ENCODE data around the gene COX5A. TPM values are rescaled to one million over a fixed set of nuclear protein-coding genes. Genes with fewer than 3 reads are reported as not detected.

COX5A gene
- total and polyA plus RNA-seq, 2 of the 13 experiments (the other 11 are each of a cell fraction or from before 2014, with no cell fraction given): 158 to 218 TPM

- H3K4me1 ChIP-seq (ENCODE audit: insufficient read depth, low read length): peaks cover 27% of the 10 kb centered on the region
- ChIA-PET CTCF (ENCODE audit: low intra/inter-chr PET ratio, low total read pairs) (no interaction called here), POLR2A (interaction anchor here (1.6 kb wide), 1 partner anchor 14 kb away, joined by 7 read pairs; the partner anchor contains the start of gene FAM219B)
- in situ Hi-C loops (cut with HindIII; ENCODE audit: extremely low pct_ligation_motif_present, low pct_unique_long_range_greater_than_20kb) (no loop called here), intact Hi-C loops (cut with micrococcal nuclease; ENCODE audit: unreplicated experiment) (no loop called here)
- no peaks in the 10 kb centered on the region; the same call in 1 of the 2 replicates for H4K20me1 ChIP-seq (ENCODE audit: insufficient read depth, low read length)
- DNase-seq (ENCODE audit: low spot score) (no peak), FAIRE-seq (no peak), ATAC-seq (no peak)
- H3K27me3 ChIP-seq (ENCODE audit: control insufficient read depth in 1 of 2, insufficient read depth in 2 of 2, low read length in 2 of 2): no peaks in the 10 kb centered on the region; a peak in 1 of 5 replicates
- no peak overlapping the region for H3K4me3 ChIP-seq (replicated peaks in 1 of 3; ENCODE audit: insufficient read depth in 1 of 3, low read depth in 2 of 3, low read length in 3 of 3)
- no peak overlapping the region for H3K27ac ChIP-seq (ENCODE audit: extremely low read length, insufficient read depth, low read length)
- no peak overlapping the region for H3K4me2 ChIP-seq (ENCODE audit: low read depth, low read length)
- 57% methylated on average over 1 of the region's 3 CpGs for WGBS (ENCODE audit: low lambda C conversion rate)
- H3K36me3 ChIP-seq (replicated peaks in 1 of 2; ENCODE audit: control insufficient read depth in 1 of 2, insufficient read depth in 2 of 2, low read length in 2 of 2): peaks cover 13 to 23% of the 10 kb centered on the region in 2 experiments; a peak in 4 of 5 replicates
- no peaks in the 10 kb centered on the region for H3K9me3 ChIP-seq (ENCODE audit: low read length)
- H3K9ac ChIP-seq (ENCODE audit: insufficient read depth, low read depth, low read length): no peak overlapping the region
- BruUV-seq (replicated peaks): no TSS peak
- H3K79me2 ChIP-seq (ENCODE audit: insufficient read depth, low read length): peaks cover 11% of the 10 kb centered on the region
- TF ChIP-seq AGO2 (optimal IDR thresholded peaks at IDR 0.05; ENCODE audit: low read depth, low read length): peak; percentile 35
- no peak for TF ChIP-seq RBM22 (optimal IDR thresholded peaks at IDR 0.05; ENCODE audit: low read length)
- no peak for TF ChIP-seq PCBP2 (optimal IDR thresholded peaks at IDR 0.05; ENCODE audit: low read depth, low read length, poor library complexity, severe bottlenecking)
- H2AFZ ChIP-seq (ENCODE audit: low read length): no peak overlapping the region
Measured at GRCh38 chr15:74892313-74892712, 45.6 kb downstream of the COX5A start.

- no peak for ATAC-seq
- no peak for DNase-seq (ENCODE audit: low spot score)
- Histone ChIP-seq H3K36me3 (replicated peaks in 1 of 2; ENCODE audit: control insufficient read depth in 1 of 2, insufficient read depth in 2 of 2, low read length in 2 of 2) (peaks cover 11 to 20% of the 10 kb centered on the region in 2 experiments; a peak in 4 of 5 replicates), H3K4me2 (ENCODE audit: low read depth, low read length) (peak overlapping the region; percentile 84), H2AFZ (ENCODE audit: low read length) (no peak overlapping the region), H3K4me3 (replicated peaks in 1 of 3; ENCODE audit: insufficient read depth in 1 of 3, low read depth in 2 of 3, low read length in 3 of 3) (0 out of 6 replicates have a peak overlapping the region, but pooled peaks of 1 of the 3 experiments have one; percentile 99), H3K27me3 (ENCODE audit: control insufficient read depth in 1 of 2, insufficient read depth in 2 of 2, low read length in 2 of 2) (no peaks in the 10 kb centered on the region; a peak in 1 of 5 replicates), H3K9ac (ENCODE audit: insufficient read depth, low read depth, low read length) (no peak overlapping the region), H4K20me1 (ENCODE audit: insufficient read depth, low read length) (no peaks in the 10 kb centered on the region; the same call in 1 of the 2 replicates), H3K79me2 (ENCODE audit: insufficient read depth, low read length) (peaks cover 11% of the 10 kb centered on the region), H3K27ac (ENCODE audit: extremely low read length, insufficient read depth, low read length) (no peak overlapping the region), H3K4me1 (ENCODE audit: insufficient read depth, low read length) (peaks cover 27% of the 10 kb centered on the region), H3K9me3 (ENCODE audit: low read length) (no peaks in the 10 kb centered on the region)
- WGBS (ENCODE audit: low lambda C conversion rate): 61% methylated on average over 2 of the region's 3 CpGs
- intact Hi-C loops (cut with micrococcal nuclease; ENCODE audit: unreplicated experiment): no loop called here
- no TSS peak for BruUV-seq (replicated peaks)
- no peak for FAIRE-seq
- ChIA-PET CTCF (ENCODE audit: low intra/inter-chr PET ratio, low total read pairs) (no interaction called here), POLR2A (interaction anchor here (1.6 to 3.3 kb wide), 2 partner anchors 9 to 15 kb away, joined by 7 to 23 read pairs; partner anchors contain the start of gene FAM219B)
- in situ Hi-C loops (cut with HindIII; ENCODE audit: extremely low pct_ligation_motif_present, low pct_unique_long_range_greater_than_20kb): no loop called here
- TF ChIP-seq CHD2 (IDR thresholded peaks at IDR 0.05; ENCODE audit: low read depth, low read length) (no peak), BORCS8-MEF2B (CRISPR knock-in tag; IDR thresholded peaks at IDR 0.05) (no peak), NCOR1 (IDR thresholded peaks at IDR 0.05; ENCODE audit: borderline replicate concordance, low read length) (0 out of 2 replicates have a peak, but pooled peaks have one; percentile 28), HNF4A (CRISPR knock-in tag; IDR thresholded peaks at IDR 0.05) (peak; percentile 70), ZNF333 (CRISPR knock-in tag; IDR thresholded peaks at IDR 0.05; ENCODE audit: borderline replicate concordance) (no peak)
- TF ChIP-seq, protein P1, sequence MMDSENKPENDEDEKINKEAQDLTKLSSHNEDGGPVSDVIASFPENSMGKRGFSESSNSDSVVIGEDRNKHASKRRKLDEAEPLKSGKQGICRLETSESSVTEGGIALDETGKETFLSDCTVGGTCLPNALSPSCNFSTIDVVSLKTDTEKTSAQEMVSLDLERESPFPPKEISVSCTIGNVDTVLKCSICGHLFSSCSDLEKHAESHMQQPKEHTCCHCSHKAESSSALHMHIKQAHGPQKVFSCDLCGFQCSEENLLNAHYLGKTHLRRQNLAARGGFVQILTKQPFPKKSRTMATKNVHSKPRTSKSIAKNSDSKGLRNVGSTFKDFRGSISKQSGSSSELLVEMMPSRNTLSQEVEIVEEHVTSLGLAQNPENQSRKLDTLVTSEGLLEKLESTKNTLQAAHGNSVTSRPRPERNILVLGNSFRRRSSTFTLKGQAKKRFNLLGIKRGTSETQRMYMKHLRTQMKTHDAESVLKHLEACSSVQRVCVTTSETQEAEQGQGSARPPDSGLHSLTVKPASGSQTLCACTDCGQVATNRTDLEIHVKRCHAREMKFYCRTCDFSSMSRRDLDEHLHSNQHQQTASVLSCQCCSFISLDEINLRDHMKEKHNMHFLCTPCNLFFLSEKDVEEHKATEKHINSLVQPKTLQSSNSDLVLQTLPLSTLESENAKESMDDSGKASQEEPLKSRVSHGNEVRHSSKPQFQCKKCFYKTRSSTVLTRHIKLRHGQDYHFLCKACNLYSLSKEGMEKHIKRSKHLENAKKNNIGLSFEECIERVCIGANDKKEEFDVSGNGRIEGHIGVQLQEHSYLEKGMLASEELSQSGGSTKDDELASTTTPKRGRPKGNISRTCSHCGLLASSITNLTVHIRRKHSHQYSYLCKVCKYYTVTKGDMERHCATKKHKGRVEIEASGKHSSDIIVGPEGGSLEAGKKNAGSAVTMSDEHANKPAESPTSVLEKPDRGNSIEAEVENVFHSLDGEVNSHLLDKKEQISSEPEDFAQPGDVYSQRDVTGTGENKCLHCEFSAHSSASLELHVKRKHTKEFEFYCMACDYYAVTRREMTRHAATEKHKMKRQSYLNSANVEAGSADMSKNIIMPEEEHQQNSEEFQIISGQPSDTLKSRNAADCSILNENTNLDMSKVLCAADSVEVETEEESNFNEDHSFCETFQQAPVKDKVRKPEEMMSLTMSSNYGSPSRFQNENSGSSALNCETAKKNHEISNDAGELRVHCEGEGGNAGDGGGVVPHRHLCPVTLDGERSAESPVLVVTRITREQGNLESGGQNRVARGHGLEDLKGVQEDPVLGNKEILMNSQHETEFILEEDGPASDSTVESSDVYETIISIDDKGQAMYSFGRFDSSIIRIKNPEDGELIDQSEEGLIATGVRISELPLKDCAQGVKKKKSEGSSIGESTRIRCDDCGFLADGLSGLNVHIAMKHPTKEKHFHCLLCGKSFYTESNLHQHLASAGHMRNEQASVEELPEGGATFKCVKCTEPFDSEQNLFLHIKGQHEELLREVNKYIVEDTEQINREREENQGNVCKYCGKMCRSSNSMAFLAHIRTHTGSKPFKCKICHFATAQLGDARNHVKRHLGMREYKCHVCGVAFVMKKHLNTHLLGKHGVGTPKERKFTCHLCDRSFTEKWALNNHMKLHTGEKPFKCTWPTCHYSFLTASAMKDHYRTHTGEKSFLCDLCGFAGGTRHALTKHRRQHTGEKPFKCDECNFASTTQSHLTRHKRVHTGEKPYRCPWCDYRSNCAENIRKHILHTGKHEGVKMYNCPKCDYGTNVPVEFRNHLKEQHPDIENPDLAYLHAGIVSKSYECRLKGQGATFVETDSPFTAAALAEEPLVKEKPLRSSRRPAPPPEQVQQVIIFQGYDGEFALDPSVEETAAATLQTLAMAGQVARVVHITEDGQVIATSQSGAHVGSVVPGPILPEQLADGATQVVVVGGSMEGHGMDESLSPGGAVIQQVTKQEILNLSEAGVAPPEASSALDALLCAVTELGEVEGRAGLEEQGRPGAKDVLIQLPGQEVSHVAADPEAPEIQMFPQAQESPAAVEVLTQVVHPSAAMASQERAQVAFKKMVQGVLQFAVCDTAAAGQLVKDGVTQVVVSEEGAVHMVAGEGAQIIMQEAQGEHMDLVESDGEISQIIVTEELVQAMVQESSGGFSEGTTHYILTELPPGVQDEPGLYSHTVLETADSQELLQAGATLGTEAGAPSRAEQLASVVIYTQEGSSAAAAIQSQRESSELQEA (CRISPR knock-in tag; IDR thresholded peaks at IDR 0.05; ENCODE audit: not compliant biosample characterization): no peak
Measured at GRCh38 chr15:74891469-74891868, 46.4 kb downstream of the COX5A start.

All from HepG2 (cell line).